HG03432 (cell line): Measurements from ENCODE around the gene ELL.
"Not testable (repeated sequence)": the region's sequence is repeated elsewhere in the genome, so short reads cannot be mapped to it uniquely, and the experiment has no call there.

Experiments
- ATAC-seq: cut with Tn5 transposase; IDR thresholded peaks from one replicate; pipeline ENCODE4 v1.9.1; 2021; ENCODE audit warnings: mild to moderate bottlenecking, moderate library complexity; ENCODE audit not compliant: unreplicated experiment

The ELL gene

DNA sequence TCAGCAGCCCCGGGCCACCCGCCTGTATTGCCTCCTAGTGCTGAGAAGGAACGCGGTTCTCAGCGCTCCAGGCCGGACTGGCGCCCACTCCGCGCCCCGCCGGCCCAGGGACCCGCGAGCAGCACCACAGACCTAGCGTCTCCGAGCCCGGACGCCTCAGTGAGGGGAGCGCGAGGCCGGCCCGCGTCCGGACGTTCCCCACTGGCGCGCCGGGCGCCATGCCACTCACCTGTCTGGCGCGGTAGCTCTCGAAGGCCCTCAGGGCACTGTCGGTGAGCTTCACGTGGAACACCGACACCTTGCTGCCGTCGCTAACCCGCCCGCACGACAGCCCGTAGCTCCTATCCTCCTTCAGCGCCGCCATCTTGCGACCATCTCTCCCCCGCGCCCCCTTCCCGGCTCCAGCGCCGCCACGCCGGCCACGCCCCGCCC lies at the start of gene ELL:
Gene ELL (minus strand): TSS at position 379 of the 432 bp plus-strand sequence. CDS start 15 bp downstream, at position 364.
- no peak for ATAC-seq

- no peak for ATAC-seq
These were observed 46.5 kb upstream of the ELL start for GRCh38 chr19:18568367-18568766.

GRCh38 chr19:18566953-18567352 lies 45.1 kb upstream of the ELL start:
- no peak for ATAC-seq

DNA sequence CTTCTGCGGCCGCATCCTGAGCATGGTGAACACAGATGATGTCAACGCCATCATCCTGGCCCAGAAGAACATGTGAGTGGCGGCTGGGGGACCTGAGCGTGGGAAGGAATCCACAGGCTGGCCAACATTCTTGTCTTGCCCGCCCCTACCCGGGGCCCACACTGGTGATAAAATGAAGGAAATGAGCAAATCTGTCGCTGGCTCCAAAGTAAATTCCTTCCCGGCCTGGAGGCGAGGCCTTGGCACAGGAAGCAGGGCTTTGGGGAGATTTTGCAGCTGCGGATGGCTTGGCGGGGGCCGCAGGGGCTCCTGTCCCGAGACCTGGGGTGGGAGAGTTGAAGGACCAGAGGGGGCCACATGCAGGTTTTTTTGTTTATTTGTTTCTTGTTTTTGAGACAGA lies 40.2 kb upstream of the ELL start:
- no peak for ATAC-seq

- no peak for ATAC-seq
These were observed 37.8 kb upstream of the ELL start for GRCh38 chr19:18559685-18560084.

DNA sequence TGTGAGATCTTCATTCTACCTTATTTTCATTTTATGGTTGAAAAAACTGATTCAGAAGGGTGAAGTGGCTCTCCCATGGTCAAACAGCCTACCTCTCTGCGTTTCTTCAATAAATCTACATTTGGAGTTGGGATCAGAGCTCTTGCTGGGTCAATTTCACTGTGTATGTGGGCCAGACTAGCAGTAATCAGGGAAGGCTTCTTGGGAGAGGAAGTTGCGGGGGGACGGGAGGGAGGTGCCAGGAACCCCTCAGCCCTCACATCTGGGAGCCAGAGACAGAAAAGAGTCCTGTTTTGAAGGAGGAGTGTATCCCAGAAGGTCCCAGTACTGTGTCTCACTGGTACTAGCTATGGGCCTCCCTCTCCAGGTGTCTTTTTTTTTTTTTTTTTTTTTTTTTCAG lies 36.7 kb upstream of the ELL start:
- ATAC-seq: no peak

- peak; percentile 4 for ATAC-seq
These were observed 36.3 kb upstream of the ELL start for GRCh38 chr19:18558202-18558555.

DNA sequence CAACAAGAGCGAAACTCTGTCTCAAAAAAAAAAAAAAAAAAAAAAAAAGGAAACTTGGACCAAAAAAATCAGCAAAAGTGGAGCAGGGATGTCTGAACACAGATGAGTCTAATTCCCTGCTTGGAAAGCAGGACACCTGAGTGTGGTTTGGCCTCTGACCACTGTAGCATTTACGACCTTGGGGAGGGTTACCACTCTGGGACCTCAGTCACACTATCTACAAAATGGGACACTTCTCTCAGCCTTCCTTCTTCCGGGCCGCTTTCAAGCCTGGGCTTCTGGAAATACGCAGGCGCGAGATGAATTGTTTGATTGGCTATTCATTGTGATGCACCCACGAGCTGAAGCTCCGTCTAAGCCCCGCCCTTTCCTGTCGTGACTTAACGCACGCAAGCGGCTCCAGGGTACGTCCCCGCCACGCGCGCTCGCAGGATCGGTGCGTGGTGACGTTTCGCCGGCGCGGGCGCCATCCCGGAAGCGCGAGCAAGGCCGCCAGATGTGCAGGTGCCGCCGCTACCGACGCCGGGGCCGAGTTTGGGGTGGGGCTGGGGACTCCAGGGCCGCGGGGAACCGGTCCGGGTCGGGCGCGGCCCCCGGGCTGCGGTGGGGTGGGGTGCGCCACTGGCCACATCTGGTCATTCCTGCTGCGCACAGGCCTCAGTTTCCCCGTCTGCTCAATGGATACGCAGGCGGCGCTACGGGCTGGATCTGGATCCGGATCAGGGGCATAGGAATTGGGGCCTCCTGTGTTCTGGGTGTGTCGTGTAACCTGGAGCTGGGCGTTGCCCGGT lies 35.7 kb upstream of the ELL start, which contains the start of gene KXD1:
Gene KXD1 (plus strand): TSS at position 460 of the 791 bp plus-strand sequence. CDS start 4,187 bp downstream, outside the sequence.
- peak; percentile 91 for ATAC-seq

DNA sequence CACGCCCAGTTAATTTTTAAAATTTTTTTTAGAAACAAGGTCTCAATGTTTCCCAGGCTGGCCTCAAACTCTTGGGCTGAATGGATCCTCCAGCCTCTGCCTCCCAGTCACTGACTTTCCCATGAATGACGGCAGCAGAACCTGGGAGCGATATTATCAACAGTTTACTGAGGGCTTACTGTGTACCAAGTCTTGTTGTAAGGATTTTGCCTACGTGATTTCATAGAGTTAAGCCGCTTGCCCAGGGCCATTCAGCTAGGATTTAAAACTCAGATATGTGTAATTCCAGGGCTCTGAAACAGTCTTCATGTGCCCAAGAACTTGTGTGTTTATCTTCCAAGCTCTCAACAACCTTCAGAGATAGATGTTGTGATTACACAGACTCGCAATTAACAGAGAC lies 29.8 kb upstream of the ELL start:
- ATAC-seq: no peak

GRCh38 chr19:18543814-18544475 lies 22.1 kb upstream of the ELL start:
- ATAC-seq: peak; percentile 63

DNA sequence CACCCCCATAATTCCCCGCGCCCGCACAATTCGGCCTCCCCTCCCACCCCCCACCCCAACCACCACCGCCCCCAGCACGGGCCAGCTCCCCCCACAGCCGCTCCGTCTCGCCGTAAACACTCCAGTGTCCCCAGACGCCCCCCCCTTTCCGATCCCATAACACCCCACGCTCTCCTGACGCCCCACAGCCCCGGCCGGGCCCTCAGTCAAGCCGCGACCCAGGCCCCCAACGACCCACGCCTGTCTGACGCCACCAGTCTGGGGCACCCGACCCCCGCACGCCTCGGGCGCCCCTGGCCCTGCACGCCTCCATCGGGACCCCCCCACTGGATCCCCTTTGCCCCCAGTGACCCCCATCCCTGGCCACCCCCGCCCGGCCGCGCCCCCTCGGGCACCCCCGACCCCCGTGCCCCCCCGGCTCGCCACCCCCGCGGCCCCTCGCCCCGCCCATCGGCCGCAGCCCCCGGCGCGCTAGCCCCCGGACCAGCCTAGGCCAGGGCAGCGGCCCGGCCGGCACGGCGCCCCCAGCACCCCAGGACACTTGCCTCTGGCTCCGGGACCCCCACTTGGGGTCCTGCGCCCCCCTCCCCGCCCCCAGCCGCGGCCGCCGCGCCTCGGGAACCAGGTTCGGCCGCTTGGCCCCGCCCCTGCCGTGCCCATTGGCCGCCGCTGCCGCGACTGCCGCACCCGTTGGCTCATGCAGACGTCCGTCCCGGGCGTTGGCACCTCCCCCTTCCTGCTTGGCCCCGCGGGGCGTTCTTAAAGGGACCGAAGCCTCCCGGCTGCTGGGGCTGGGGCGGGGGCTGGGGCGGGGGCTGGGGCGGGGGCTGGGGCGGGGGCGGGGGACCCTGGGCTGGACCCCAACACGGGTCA lies 21.3 kb upstream of the ELL start, which contains the start of gene FKBP8:
Gene FKBP8 (minus strand): TSS at position 633 of the 873 bp plus-strand sequence. CDS start 1,603 bp downstream, outside the sequence.
- ATAC-seq: peak; percentile 96

- no peak for ATAC-seq
These were observed 20.4 kb upstream of the ELL start for GRCh38 chr19:18541992-18542940.

GRCh38 chr19:18541258-18541991 lies 19.6 kb upstream of the ELL start:
- no peak for ATAC-seq

DNA sequence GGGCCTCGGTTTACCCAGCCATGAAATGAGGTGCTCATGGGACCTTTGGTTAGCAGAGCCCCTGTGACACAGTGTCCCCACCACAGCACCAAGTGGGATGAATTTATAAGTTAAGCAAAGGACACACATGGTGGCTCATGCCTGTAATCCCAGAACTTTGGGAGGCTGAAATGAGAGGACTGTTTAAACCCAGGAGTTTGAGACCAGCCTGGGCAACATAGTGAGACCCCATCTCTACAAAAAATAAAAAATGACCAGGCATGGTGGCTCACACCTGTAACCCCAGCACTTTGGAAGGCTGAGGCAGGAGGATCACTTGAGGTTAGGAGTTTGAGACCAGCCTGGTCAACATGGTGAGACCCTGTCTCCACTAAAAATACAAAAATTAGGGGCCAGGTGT lies 18.3 kb upstream of the ELL start:
- ATAC-seq: not testable (repeated sequence)

DNA sequence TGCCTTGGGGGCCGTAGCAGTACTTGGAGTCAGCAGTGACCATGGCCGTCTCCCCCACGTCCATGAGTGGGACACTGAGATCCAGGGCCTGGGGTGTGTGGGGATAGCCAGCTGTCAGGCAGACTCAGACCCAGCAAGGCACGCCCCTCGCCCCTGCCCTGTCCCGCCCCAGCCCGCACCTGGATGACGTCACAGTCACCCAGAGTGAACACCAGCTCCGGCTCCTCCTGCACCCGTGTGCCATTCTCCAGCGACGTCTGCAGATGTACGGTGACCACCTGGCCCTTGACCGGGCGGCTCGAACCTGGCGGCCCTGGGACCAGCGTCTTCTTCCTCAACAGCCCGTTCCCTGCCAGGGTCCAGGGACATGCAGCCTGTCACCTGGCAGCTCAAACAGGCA lies 17.5 kb upstream of the ELL start:
- no peak for ATAC-seq

GRCh38 chr19:18538115-18538514 lies 16.2 kb upstream of the ELL start:
- no peak for ATAC-seq

GRCh38 chr19:18537431-18537830 lies 15.6 kb upstream of the ELL start:
- no peak for ATAC-seq

DNA sequence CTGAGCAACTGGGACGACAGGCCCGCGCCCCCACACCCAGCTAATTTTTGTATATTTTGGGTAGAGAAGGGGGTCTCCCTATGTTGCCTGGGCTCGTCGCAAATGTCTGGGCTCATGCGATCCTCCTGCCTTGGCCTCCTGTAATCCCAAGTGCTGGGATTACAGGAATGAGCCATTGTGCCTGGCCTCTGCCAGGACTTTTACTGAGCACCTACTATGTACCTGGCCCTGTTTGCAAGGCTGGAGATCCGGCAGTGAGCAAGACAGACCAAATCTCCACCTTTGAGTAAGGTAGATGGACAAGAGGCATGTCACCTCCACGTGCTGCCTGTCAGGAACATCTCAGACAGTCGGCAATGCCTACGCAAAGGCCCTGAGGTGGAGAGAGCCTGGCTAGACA lies 14.6 kb upstream of the ELL start:
- no peak for ATAC-seq

DNA sequence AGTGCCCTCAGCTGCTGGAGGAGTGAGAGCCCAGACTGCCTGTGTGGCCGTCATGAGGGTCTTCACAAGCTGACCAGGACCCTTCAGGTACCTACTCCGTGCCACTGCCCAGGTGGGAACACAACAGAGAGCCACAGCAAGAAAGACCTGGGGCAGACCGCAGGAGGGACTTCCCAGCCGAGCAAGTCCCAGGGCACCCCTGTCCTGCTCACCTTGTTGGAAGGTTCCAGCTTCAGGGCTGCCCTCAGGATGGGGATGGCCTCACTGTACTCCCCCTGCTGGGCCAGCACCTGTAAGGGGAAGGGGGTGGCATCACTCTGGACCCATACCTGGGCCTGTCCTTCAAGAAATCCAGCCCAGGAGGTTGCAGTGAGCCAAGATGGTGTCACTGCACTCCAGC lies 11.2 kb upstream of the ELL start:
- ATAC-seq: no peak
